ENCODE data around the gene MYO15A.
A peak's percentile ranks its signal among the peaks of the same experiment; 100 is the strongest.

Gene MYO15A

DNA sequence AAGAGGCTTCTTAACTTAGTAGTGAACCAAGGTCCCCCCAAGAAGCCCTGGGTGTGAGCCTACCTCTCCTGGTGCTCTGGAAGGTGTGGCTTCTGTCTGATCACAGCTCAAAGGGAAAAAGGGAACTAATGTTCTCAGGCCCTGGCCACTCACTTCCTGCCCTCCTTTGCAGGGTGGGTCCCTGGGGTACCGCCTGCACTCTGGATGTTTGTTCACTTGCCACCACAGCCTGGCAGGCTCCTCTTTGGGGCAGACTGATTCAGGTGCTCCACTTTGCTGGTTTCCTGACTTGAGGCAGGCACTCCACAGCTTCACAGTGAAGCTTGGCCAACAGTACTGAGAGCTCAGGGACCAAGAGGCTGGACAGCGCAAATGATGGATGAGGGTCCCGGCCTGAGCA, 5.9 kb upstream of the MYO15A start:
- DNase-seq, result peak; percentile 50

- no peak for DNase-seq
Observed at GRCh38 chr17:18105027-18105426, 3.5 kb upstream of the MYO15A start.

- DNase-seq, result no peak
Observed at GRCh38 chr17:18105595-18105994, 3.0 kb upstream of the MYO15A start.

DNA sequence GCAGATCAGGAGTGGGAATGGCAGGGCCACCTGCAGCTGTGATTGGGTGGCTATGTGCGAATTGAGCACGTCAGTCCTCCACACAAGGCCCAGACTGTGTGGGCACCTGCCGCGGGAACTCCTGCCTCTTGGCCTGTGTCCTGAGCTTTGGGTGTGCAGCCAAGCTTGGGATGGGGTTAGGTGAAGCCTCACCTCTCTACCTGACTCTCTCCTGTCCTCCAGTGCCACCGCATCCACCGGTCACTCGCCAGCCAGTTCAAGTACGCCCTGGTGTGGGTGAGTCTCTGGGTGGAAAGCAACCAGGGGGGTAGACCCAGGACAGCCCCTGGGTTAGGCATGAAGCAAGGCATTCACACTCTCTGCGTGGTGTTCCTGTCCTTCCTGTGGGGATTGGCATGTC, 2.3 kb upstream of the MYO15A start:
- DNase-seq, result no peak

DNA sequence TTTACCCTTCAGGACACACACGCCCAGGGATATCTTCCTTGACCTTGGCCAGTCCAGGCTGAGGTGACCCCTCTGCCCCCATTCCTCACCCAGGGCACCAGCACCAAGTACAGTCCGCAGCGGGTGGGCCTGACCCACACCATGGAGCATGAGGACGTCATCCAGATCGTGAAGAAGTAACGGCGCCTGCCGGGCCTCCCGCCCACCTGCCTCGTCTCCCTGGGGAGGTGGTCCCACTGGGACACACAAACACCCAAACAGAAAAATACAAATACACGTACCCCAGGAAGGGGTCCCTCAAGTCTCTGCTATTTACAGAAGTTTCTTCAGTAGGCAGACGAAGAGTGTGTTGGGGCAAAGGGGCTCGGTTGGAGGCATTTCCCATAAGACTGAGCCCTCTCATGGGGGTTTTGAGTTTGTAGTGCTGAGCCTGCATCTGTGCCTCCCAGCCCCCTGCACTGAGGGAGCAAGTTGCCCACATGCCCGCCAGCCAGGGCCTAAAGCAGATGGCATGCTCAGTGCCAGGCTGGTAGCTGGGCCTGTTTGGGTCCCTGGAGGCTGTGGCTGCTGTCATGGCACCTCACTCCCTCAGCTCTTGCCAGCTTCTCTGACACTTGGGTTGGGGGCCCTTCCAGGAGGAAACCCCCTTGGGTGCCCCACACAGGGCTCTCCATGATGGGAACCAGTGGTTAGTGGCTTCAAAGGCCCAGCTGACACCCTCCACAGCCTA, 1.3 kb upstream of the MYO15A start:
- DNase-seq, result no peak

DNA sequence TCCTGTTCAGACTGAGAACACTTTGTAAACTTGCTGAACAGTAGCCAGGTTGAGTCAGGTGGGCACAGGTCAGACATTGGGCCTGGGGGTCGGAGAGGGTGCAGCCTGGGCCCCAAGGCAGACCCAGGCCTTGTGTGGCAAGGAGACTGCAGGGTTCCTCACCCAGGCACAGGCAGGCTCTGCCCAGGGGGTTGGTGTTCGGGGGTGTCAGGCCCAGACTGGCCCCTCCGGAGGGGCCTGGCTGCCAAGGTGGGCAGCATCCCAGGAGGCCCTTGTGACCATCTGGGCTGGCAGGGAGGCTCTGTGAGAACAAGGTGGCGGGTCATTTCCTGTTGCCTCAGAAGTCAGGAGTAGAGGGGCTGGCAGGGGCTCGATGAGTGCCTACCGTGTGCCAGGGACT, 585 bp upstream of the MYO15A start:
- no peak for DNase-seq

- no peak for DNase-seq
Observed at GRCh38 chr17:18109935-18110485, 1.5 kb downstream of the MYO15A start.

- DNase-seq, result no peak
Observed at GRCh38 chr17:18110636-18111145, 2.1 kb downstream of the MYO15A start.

GRCh38 chr17:18111330-18111971, 2.9 kb downstream of the MYO15A start:
- DNase-seq, result no peak

- DNase-seq, result no peak
Observed at GRCh38 chr17:18115517-18115916, 7.0 kb downstream of the MYO15A start.

DNA sequence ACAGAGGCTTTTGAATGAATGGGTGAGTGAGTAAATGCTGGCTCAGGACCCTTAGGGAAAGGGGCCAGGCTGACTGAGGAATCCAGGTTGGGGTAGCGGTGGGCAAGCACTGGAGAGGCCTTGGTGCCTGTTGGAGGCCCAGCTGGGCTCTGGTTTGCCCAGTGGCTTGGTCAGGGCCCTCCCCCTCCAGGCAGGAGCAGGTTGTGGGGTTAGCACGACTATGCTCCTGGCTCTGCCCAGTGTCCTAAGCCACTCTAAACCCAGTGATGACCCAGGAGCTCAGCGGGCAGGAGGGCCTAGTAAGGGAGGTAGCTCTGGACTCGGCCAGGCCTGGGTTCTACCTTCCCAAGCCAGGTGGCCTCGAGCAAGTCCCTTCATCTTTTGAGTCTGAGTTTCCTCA, 7.5 kb downstream of the MYO15A start:
- DNase-seq, result no peak

- DNase-seq, result no peak
Observed at GRCh38 chr17:18117533-18117932, 9.0 kb downstream of the MYO15A start.

GRCh38 chr17:18117982-18118975, 9.7 kb downstream of the MYO15A start:
- no peak for DNase-seq

DNA sequence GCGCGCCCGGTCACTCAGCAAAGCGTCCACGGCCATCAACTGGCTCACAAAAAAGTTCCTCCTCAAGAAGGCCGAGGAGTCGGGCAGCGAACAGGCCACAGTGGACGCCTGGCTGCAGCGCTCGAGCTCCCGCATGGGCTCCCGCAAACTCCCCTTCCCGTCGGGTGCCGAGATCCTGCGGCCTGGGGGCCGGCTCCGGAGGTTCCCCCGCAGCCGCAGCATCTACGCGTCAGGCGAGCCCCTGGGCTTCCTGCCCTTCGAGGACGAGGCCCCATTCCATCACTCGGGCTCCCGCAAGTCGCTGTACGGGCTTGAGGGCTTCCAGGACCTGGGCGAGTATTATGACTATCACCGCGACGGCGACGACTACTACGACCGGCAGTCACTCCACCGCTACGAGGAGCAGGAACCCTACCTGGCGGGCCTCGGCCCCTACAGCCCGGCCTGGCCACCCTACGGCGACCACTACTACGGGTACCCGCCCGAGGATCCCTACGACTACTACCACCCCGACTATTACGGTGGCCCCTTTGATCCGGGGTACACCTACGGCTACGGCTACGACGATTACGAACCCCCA, 10.7 kb downstream of the MYO15A start:
- no peak for DNase-seq

DNA sequence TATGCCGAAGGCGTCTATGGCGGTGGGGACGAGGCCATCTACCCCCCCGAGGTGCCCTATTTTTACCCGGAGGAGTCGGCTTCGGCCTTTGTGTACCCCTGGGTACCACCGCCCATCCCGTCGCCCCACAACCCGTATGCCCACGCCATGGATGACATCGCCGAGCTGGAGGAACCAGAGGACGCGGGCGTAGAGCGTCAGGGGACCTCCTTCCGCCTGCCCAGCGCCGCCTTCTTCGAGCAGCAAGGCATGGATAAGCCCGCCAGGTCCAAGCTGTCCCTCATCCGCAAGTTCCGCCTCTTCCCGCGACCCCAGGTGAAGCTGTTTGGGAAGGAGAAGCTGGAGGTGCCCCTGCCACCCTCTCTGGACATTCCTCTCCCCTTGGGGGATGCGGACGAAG, 11.4 kb downstream of the MYO15A start:
- no peak for DNase-seq

- no peak for DNase-seq
Observed at GRCh38 chr17:18120461-18121017, 12.0 kb downstream of the MYO15A start.

- no peak for DNase-seq
Observed at GRCh38 chr17:18121144-18121910, 12.8 kb downstream of the MYO15A start.

- DNase-seq, result no peak
Observed at GRCh38 chr17:18122990-18123753, 14.6 kb downstream of the MYO15A start.

- no peak for DNase-seq
Observed at GRCh38 chr17:18124345-18125126, 16.0 kb downstream of the MYO15A start.

- DNase-seq, result no peak
Observed at GRCh38 chr17:18129041-18129502, 20.5 kb downstream of the MYO15A start.
